ENCODE data around the gene MTIF2. TPM values are rescaled to one million over a fixed set of nuclear protein-coding genes. Genes with fewer than 3 reads are reported as not detected.

Gene MTIF2
- total and polyA plus RNA-seq, 5 experiments from 2014 or later, result 15.6 to 44.2 (median 20.6) TPM

Other genes with a start within 250 kb of the MTIF2 start
- gene RTN4, start 218.8 kb downstream of the MTIF2 start, total RNA-seq, result 10 to 100 TPM; 68.3 to 69.3 TPM
- 10 to 100 TPM; 68.0 to 77.1 (median 74.2) TPM for gene RTN4, start 218.8 kb downstream of the MTIF2 start, polyA plus RNA-seq
- gene CLHC1, start 36.9 kb downstream of the MTIF2 start, total RNA-seq, result 10 to 100 TPM; 29.1 to 34.2 TPM
- gene CLHC1, start 36.9 kb downstream of the MTIF2 start, polyA plus RNA-seq, result 1 to 10 TPM; 1.8 to 3.5 (median 2.2) TPM
- gene RPS27A, start 36.5 kb downstream of the MTIF2 start, total RNA-seq, result 1,000 to 10,000 TPM; 2,217 to 2,293 TPM
- 1,000 to 10,000 TPM; 3,712 to 4,384 (median 4,215) TPM for gene RPS27A, start 36.5 kb downstream of the MTIF2 start, polyA plus RNA-seq
- gene CCDC88A, start 150.6 kb upstream of the MTIF2 start, total RNA-seq, result 10 to 100 TPM; 23.1 to 26.1 TPM
- 1 to 10 TPM in 2 of 3 donors, under 1 TPM in 1; 0.87 to 5.0 (median 4.1) TPM for gene CCDC88A, start 150.6 kb upstream of the MTIF2 start, polyA plus RNA-seq